ENCODE measurements around the gene ZBED4.
A peak's percentile ranks its signal among the peaks of the same experiment; 100 is the strongest.

Gene ZBED4

GRCh38 chr22:49824936-49825335 lies 28.7 kb upstream of the ZBED4 start:
- H3K9me3 ChIP-seq (ENCODE audit: control insufficient read depth, insufficient read depth, low read length) = no peaks in the 10 kb centered on the region
- peaks cover 6% of the 10 kb centered on the region; the same call in 1 of the 2 replicates for H3F3A ChIP-seq (ENCODE audit: control insufficient read depth, insufficient read depth)
- H3K4me1 ChIP-seq (ENCODE audit: control insufficient read depth, low read length) = peaks cover 35% of the 10 kb centered on the region
- peaks cover 35% of the 10 kb centered on the region for H4K20me1 ChIP-seq (ENCODE audit: control insufficient read depth, insufficient read depth, low read depth, low read length)
- peak overlapping the region; percentile 89 for H3K4me3 ChIP-seq (ENCODE audit: low read length)
- H3K36me3 ChIP-seq (ENCODE audit: control insufficient read depth, low read length) = peaks cover 69% of the 10 kb centered on the region
- H3K4me2 ChIP-seq (ENCODE audit: low read length) = peak overlapping the region; percentile 94; the same call in 1 of the 2 replicates
- H3K27me3 ChIP-seq (ENCODE audit: control insufficient read depth, low read length) = no peaks in the 10 kb centered on the region
- TF ChIP-seq, protein P1, sequence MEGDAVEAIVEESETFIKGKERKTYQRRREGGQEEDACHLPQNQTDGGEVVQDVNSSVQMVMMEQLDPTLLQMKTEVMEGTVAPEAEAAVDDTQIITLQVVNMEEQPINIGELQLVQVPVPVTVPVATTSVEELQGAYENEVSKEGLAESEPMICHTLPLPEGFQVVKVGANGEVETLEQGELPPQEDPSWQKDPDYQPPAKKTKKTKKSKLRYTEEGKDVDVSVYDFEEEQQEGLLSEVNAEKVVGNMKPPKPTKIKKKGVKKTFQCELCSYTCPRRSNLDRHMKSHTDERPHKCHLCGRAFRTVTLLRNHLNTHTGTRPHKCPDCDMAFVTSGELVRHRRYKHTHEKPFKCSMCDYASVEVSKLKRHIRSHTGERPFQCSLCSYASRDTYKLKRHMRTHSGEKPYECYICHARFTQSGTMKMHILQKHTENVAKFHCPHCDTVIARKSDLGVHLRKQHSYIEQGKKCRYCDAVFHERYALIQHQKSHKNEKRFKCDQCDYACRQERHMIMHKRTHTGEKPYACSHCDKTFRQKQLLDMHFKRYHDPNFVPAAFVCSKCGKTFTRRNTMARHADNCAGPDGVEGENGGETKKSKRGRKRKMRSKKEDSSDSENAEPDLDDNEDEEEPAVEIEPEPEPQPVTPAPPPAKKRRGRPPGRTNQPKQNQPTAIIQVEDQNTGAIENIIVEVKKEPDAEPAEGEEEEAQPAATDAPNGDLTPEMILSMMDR (IDR thresholded peaks at IDR 0.05; ENCODE audit: low read depth, low read length, poor library complexity, severe bottlenecking) = no peak
- no peak for TF ChIP-seq EZH2phosphoT487 (IDR thresholded peaks at IDR 0.05; ENCODE audit: borderline replicate concordance, low read length)
- H3K79me2 ChIP-seq (ENCODE audit: control insufficient read depth, low read length) = peaks cover 79% of the 10 kb centered on the region
- no peaks in the 10 kb centered on the region for H3K9me2 ChIP-seq (replicated peaks; ENCODE audit: control insufficient read depth, low read length)
- H3K27ac ChIP-seq (ENCODE audit: low read depth, low read length) = no peak overlapping the region

- Histone ChIP-seq H3K4me3 (ENCODE audit: low read length) (peak overlapping the region; percentile 89), H3F3A (ENCODE audit: control insufficient read depth, insufficient read depth) (peaks cover 6% of the 10 kb centered on the region; the same call in 1 of the 2 replicates), H3K4me2 (ENCODE audit: low read length) (peak overlapping the region; percentile 94), H3K4me1 (ENCODE audit: control insufficient read depth, low read length) (peaks cover 40% of the 10 kb centered on the region), H3K9me3 (ENCODE audit: control insufficient read depth, insufficient read depth, low read length) (no peaks in the 10 kb centered on the region), H3K27me3 (ENCODE audit: control insufficient read depth, low read length) (peaks cover 2% of the 10 kb centered on the region; the same call in 1 of the 2 replicates), H3K36me3 (ENCODE audit: control insufficient read depth, low read length) (peaks cover 64% of the 10 kb centered on the region), H4K20me1 (ENCODE audit: control insufficient read depth, insufficient read depth, low read depth, low read length) (peaks cover 32% of the 10 kb centered on the region), H3K27ac (ENCODE audit: low read depth, low read length) (no peak overlapping the region), H3K79me2 (ENCODE audit: control insufficient read depth, low read length) (peaks cover 74% of the 10 kb centered on the region), H3K9me2 (replicated peaks; ENCODE audit: control insufficient read depth, low read length) (no peaks in the 10 kb centered on the region)
- TF ChIP-seq, protein P1 (IDR thresholded peaks at IDR 0.05; ENCODE audit: low read depth, low read length, poor library complexity, severe bottlenecking) = no peak
- TF ChIP-seq EZH2phosphoT487 (IDR thresholded peaks at IDR 0.05; ENCODE audit: borderline replicate concordance, low read length) = no peak
These were observed 28.2 kb upstream of the ZBED4 start for GRCh38 chr22:49825436-49825835.

DNA sequence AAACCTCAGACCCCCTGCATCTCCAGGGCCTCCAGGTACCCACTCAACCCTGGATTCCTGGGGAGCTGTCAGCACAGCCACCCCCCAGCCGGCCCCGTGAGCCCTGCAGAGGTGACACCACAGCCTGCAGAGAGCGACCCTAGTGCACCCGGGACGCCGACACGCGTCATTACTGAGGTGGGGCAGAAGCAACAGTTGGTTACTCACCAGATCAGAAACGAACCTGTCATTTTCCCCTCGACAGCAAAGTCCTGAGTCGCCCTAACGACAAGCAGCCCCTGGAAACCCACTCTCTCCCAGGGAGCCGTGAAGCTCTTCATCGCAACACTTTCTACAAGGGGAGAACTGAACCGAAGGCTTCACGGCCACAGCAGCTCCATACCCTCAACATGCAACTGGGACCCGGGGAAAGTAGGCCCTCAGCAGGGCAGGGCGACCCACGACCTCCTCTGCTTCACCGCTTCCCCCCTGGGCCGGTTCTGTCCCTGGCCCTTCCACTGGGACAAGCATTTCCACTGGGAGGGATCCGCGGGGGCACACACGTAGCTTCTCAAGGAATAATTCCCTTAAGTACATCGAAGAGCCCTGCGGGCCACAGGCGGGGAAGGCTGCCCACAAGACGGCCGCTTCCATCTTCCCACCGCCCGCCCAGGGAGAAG lies 27.6 kb upstream of the ZBED4 start:
- Histone ChIP-seq H3K36me3 (ENCODE audit: control insufficient read depth, low read length) (peaks cover 57% of the 10 kb centered on the region), H3K79me2 (ENCODE audit: control insufficient read depth, low read length) (peaks cover 67% of the 10 kb centered on the region), H3K27me3 (ENCODE audit: control insufficient read depth, low read length) (peaks cover 8% of the 10 kb centered on the region), H3K4me3 (ENCODE audit: low read length) (peak overlapping the region; percentile 89), H3F3A (ENCODE audit: control insufficient read depth, insufficient read depth) (peaks cover 6% of the 10 kb centered on the region; the same call in 1 of the 2 replicates), H3K9me3 (ENCODE audit: control insufficient read depth, insufficient read depth, low read length) (no peaks in the 10 kb centered on the region), H3K4me2 (ENCODE audit: low read length) (peak overlapping the region; percentile 94), H3K9me2 (replicated peaks; ENCODE audit: control insufficient read depth, low read length) (no peaks in the 10 kb centered on the region), H3K27ac (ENCODE audit: low read depth, low read length) (peak overlapping the region; percentile 45), H3K4me1 (ENCODE audit: control insufficient read depth, low read length) (peaks cover 40% of the 10 kb centered on the region), H4K20me1 (ENCODE audit: control insufficient read depth, insufficient read depth, low read depth, low read length) (peaks cover 31% of the 10 kb centered on the region)
- TF ChIP-seq, protein P1 (IDR thresholded peaks at IDR 0.05; ENCODE audit: low read depth, low read length, poor library complexity, severe bottlenecking) = no peak
- no peak for TF ChIP-seq EZH2phosphoT487 (IDR thresholded peaks at IDR 0.05; ENCODE audit: borderline replicate concordance, low read length)
